DMS79 treated with DMSO at 0.1 percent for 48 hours (cell line): ENCODE measurements around the gene LSM14A.
"Not testable (repeated sequence)": the region's sequence is repeated elsewhere in the genome, so short reads cannot be mapped to it uniquely, and the experiment has no call there.

Experiments used
- DNase-seq: peaks from one replicate; lab custom pipeline; 2025; lab: John Stamatoyannopoulos, UW

Gene LSM14A

DNA sequence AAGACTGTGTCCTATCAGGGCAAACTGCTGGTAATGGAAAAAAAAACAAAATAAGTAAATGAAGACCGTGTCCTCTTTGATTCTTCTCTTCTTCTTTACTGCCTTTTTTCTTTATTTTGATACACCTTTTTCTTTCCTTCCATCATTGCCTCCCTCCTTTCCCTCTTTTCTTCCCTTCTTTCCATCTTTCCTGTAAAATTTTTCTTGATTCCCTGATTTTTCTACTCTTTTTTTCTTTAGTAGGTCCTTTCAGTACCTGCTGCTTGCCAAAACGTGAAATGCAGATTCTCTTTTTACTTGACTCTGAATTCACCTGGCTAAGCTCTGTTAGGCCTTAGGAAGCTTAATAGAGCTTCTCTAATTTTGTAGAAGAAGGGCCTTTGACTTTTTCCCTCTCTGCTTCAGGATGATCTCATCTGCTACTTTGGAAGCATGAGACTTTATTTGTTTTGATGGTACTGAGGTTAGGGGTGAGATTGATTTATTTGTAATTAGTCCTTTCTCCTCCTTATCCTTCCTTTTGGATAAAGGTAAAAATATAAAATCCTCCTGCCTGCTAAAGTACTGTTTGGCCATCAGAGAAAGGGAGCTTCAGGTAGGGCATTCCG lies 19.2 kb downstream of the LSM14A start:
- DNase-seq = no peak

DNA sequence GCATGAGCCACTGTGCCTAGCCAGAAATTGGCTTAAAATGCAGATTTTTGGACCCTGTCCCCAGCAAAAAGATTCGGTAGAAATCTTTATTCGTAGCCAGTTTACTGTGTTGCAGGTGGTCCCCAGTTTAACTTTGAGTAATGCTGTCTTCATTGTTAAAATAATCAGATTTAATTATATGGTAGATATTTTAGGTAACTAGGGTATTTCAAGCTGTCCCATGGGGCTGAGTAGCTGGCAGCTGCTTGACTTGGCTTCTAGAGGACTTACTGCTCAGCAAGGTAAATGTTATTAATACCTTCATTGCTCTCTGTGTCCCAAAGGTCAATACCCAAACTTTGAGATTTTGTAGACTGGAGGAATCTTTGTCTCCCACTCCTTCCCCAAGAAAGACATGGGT lies 21.1 kb downstream of the LSM14A start:
- DNase-seq = no peak

DNA sequence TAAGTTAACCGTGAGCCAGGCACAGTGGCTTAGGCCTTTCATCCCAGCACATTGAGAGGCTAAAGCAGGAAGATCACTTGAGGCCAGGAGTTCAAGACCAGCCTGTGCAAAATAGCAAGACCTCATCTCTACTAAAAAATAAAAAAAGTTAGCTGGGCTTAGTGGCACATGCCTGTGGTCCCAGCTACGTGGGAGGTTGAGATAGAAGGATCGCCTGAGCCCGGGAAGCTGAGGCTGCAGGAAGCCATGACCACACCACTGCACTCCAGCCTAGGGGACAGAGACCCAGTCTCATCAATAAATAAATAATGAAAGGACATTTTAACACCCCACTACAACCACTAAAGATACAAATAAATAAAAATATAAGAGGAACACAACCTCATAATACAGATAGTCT lies 21.6 kb downstream of the LSM14A start:
- no peak for DNase-seq

DNA sequence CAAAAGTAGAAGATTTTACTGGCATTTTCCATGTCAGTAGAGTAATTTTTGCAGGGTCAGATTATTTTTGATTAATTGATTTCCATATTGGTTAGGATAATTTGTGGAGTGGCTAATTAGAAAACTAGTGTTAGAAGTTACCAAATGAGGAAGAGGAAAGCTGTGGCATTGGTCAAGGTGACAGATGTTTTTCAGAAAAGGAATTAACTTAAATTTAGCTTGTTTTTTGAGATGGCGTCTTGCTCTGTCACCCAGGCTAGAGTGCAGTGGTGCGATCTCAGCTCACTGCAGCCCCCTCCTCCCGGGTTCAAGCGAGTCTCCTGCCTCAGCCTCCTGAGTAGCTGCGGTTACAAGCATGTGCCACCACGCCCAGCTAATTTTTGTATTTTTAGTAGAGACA lies 28.8 kb downstream of the LSM14A start:
- DNase-seq = no peak

DNA sequence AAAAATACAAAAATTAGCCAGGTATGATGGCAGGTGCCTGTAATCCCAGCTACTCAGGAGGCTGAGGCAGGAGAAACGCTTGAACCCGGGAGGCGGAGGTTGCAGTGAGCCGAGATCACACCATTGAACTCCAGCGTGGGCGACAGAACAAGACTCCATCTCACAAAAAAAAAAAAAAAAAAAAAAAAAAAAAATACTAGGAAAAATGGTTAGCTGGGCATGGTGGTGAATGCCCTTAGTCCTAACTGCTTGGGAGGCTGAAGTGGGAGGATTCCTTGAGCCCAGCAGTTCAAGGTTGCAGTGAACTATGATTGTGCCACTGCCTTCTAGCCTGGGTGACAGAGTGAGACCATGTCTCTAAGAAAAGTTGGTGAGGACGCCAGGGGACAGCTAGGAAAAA lies 33.0 kb downstream of the LSM14A start:
- DNase-seq = not testable (repeated sequence)

DNA sequence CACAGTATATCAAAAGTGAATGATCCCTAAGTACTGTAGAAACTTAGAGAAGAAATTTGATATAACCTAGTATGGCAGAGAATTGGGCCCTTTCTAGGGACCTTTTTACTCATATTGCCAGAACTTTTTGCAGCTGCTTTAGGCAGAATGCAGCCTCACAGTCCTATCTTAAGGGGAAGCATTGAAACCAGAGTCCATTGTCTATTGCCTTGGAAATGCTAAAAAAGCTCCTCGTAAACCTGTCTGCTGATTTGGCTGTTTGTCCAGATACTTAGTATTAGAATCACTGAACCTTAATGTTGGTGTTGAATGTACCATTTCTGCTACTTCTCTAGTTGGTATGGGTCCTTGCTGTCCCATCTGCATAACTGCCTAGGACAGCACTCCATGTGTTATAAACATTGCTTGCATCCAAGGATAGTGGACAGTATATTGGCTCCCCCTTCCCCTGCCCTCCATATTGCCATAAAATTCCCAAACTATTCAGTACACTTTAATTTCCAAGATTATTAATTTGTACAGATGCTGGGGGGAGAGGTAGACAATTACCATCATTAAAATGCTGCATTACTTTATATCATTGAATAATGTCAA lies 36.1 kb downstream of the LSM14A start:
- no peak for DNase-seq

DNA sequence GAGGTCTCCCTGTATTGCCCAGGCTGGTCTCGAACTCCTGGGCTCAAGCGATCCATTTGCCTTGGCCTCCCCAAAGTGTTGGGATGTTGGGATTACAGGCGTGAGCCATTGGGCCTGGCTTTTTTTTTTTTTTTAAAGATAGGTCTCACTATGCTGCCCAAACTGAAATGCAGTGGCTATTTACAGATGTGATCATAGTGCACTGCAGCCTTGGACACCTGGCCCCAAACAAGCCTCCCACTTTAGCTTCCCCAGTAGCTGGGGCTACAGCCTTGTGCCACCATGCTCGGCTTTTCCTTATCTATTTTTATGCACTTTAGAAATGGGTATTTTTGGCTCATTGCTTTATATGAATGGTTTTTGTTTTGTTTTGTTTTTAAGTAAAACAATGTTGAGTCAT lies 37.4 kb downstream of the LSM14A start:
- no peak for DNase-seq

DNA sequence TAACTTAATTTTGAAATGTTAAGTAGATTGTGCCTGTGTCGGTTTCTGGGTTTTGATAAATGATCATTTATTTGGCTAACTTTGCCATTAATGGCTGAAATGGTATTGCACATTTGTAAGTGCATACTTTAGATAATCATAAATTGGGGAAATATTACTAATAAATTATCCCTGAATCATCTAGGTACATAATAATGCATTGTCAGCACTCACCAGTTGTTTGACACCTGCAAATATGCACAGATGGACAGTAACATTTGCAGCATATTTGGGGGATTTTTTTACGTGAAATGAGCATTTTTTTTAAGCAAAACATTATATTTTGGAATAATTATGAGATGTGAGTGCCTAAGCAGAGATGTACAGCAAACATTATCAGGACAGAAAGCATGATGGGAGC lies 41.0 kb downstream of the LSM14A start:
- no peak for DNase-seq

DNA sequence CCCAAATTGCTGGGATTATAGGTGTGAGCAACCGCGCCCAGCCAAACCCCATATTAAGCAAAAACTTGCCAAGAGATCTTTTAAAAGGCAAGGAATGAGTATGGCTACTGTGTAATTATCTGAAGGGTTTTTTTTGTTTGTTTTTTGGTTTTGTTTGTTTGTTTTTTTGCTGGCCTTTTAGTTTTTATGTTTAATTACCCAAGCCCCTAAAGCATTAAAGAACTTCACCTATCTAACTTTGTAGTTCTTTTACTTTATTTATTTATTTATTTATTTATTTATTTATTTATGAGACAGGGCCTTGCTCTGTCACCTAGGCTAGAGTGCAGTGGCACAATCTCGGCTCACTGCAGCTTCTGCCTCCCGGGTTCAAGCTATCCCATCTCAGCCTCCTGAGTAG lies 41.7 kb downstream of the LSM14A start:
- DNase-seq = peak; percentile 4

DNA sequence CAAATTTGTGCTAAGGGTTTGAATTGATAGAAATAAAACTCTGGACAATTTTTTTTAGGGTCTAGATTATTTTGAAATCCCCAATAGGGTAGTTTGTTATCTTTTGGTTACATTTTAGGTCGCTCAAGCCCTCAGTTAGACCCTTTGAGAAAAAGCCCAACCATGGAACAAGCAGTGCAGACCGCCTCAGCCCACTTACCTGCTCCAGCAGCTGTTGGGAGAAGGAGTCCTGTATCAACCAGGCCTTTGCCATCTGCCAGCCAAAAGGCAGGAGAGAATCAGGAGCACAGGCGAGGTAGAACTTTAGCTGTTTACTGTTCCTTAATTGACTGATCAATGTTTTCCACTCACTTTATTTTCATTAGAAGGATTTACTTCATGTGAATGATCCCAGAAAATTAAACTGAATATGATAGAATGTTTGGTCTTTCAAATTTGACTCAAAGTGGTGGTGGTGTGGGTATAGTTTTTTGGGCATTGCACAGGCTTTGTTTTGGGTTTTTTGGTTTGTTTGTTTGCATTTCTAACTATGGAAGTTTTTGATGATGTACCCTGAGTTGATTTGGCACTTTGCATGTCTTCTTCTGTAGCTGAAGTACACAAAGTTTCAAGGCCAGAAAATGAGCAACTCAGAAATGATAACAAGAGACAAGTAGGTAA lies 42.8 kb downstream of the LSM14A start:
- no peak for DNase-seq

DNA sequence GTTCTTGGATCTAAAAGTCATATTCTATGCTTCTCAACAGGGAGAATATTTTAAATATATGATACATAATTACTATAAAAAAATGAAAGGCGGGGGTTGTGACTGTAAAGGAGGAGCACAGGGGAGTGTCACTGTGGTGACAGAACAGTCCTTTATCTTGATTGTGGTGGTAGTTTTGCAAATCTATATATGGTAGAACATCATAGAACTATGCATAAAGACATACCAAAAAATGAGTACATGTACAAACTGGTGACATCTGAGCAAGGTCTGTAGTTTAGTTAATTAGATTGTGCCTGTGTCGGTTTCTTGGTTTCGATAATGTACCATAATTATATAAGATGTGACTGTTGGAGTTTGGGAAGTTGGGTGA lies 43.3 kb downstream of the LSM14A start:
- no peak for DNase-seq

DNA sequence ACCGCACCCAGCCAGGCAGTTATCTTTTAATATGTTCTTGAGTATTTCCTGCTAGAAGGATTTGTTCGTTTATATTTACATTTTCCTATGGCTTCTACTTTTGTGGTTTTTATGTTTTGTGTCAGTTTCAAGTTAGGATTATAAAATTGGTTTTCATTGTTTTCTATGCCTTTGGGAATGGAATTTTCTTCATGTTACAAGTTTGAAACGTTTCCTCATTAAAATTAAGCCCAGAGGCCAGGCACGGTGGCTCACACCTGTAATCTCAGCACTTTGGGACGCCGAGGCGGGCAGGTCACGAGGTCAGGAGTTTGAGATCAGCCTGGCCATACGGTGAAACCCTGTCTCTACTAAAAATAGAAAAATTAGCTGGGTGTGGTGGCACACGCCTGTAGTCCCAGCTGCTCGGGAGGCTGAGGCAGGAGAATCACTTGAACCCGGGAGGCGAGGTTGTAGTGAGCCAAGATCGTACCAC lies 44.5 kb downstream of the LSM14A start:
- not testable (repeated sequence) for DNase-seq

DNA sequence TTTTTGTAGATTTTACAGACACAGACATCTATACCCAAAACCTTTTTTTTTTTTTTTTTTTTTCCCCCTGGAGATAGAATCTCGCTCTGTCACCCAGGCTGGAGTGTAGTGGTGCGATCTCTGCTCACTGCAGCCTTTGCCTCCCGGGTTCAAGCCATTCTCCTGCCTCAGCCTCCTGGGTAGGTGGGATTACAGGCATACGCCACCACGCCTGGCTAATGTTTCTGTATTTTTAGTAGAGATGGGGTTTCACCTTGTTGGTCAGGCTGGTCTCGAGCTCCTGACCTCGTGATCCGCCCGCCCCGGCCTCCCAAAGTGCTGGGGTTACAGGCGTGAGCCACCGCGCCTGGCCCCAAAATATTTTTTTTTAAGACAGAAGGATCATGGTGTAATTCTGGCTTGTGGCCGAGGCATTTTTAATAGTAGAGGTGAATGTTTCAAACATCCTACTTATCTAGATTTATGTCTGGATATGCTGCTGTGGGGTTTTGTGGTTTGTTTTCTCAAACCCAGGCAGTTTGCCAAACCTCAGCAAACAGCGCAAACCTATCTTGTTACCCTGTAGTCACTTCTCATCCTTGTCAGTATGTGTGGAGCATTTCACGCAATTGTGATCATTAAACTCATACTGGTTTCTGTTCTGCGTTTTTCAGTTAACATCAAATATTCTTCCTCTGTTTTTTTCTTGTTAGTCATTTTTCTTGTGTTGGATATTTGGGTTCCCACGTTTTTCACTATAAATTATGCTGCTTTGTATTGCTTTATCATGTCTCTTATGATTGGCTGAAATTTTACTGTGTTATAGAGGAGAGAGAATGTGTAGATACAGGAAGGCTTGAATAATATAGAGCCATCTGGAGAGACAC lies 45.9 kb downstream of the LSM14A start:
- DNase-seq = peak; percentile 91

DNA sequence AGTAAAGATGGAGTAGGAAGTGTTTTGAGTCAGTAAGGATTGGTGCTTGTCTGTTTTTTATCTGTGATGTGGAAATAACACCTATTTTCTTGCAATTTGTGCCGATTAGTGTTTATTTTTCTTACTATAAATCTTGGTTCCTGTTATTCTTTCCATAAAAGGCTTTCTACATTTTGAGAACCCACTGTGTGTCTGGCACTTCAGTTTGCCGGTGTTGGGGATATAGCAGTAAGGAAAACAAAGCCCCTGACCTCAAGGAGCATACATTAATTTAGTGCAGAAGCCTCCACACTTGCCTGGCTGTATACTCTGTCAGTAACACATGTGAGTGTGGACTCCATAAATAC lies 46.5 kb downstream of the LSM14A start:
- DNase-seq = no peak

DNA sequence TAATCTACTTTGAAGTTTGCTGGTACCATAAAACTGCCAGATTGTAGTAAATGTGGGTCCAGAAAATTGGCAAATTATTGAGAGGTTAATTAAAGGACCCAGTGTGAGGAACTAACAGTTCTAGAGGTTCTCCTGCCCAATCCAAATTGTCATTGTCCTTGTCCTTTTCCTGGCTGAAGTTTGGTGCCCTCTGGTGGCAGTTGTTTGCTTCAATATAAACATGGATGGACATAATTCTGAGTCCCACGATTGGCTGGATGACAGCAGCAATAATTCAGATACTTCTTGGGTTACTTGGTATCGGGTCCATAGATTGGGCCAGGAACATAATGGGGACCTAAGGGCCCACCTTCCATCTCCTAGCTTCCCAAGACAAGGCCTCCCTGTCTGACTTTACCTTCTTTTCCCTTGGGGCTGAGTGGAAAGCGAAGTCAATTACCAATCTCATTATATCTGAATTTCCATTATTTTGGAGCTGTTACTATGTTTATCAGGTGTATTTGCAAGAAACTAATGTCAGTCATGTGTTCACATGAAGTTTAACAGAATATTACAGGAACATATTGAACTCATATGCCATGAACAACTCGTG lies 48.3 kb downstream of the LSM14A start:
- DNase-seq = peak; percentile 11

DNA sequence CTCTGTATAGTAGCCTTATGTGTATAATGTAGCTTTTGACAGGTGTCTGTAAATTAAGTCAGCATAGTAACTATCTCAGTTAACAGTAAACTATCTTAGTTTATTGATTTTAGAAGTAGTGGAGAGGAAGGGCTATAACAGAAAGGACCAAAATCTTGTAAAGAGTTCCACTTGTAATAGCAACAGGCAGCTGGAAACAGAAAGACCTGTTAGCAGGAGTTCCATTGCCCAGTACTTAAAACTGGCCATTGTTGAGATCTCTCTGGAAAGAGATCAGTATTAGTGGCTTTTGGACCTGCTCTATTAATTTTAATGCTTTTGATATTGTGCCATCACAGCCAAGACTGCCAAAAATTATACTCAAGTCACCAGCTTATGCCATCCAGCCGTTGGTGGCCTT lies 50.1 kb downstream of the LSM14A start:
- no peak for DNase-seq

DNA sequence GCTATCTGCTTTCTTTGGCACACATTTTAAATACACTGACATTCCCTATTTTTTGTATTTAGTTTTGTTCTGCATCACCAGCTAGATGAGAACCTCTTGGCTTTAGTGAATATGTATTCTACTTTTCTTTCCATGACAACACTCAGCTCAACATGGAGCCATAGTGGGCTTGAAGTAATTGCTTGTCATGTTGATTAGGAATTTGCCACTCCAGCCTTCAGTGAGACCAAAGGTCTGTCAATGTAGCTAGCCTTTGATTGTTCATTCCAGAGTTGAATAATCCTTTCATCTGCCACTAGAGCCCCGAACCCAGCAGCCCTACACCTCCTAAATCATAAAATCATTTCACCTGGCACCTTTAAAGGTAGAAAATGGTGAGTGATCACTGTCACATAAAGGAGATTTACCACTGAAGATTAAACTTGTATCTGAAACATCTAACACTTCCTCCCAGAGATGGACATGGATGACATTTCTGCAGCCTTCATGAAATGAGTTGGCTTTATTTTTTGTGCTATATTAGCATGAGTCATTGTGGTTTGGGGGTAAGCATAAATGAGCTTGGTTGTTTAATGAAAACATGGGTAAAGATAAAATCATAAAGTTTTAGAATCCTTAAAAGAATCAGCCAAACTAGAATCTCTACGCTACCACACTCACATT lies 52.8 kb downstream of the LSM14A start:
- no peak for DNase-seq

DNA sequence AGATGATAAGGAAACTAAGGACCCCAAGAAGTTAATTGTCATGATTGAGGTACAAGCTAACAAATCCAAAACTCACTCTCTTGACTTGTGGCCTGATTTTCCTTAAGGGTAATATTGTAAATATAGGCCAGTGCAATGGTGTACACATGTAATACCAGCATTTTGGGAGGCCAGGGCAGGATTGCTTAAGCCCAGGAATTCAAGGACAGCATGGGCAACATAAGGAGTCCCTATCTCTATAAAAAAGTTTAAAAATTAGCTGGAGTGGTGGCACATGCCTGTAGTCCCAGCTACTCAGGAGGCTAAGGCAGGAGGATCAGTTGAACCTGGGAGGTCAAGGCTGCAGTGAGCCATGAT lies 53.3 kb downstream of the LSM14A start:
- no peak for DNase-seq

DNA sequence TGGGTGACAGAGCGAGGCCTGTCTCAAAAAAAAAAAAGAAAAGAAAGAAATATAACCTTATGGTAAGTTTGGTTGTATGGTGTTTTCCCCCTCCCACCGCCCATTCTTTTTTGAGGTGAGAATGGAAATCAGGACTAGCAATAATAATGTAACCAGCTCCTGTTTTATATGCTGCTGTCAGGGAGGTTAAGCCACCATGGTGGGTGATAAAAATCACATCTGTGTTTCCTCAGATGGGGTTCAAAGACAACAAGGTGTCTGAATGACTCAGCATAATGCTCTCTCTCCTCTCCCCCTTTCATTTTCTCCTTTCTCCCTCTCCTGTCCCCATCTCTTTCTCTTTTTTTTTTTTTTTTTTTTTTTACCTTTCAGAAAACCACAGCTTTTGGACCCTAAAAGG lies 53.7 kb downstream of the LSM14A start:
- no peak for DNase-seq

DNA sequence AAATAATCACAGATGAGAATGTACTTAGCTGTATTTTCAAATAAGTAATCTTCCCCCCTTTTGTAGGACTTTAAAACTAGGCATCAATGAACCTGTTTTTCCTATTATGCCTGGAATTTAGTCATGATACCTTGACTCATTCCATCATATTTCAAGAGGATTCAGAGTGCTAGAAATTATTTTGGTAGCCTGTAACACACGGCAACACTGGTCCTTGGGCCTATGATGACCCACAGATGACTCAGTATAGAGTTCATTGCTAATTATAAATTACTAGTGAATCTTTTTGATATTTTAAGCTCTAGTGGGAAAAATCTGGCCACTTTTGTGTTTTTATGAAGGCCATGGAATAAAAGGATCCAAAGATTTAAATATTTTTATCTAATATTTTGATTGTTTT lies 56.0 kb downstream of the LSM14A start:
- no peak for DNase-seq

DNA sequence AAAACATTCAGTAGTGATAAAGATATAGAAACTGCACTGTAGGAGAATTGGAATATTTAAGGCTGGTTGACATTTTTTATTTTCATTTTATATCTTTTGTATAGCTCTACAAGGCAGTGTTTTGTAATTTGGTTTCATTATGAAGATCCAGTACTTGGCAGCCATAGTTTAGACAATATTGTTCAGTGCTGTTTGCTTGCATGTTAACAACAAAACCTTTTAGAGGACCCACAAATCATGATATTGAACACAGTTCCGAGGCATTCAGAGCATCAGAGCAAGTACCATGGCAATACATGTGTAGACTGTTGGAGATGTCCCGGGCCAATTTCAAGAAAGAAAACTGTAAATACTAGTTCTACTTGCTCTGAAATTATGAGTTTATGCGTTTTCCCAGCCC lies 56.5 kb downstream of the LSM14A start:
- DNase-seq = no peak

DNA sequence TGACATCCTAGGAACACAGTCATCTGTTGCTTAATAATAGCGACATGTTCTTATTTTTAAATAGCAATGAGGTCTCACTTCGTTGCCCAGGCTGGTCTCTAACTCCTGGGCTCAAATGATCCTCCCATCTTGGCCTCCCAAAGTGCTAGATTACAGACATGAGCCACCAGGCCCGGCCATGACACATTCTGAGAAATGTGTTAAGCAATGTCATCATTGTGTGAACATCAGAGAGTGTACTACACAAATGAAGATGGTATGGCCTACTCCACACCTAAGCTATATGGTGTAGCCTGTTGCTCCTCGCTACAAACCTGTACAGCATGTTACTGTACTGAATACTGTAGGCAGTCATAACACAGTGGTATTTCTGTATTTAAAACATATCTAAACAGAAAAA lies 57.4 kb downstream of the LSM14A start:
- no peak for DNase-seq
